ENCODE measurements around the gene NXF1.

NXF1 gene

GRCh38 chr11:62805961-62806441 lies 761 bp upstream of the NXF1 start:
- TF ChIP-seq CTCF (IDR thresholded peaks at IDR 0.05) (no peak), ZFX (IDR thresholded peaks at IDR 0.05; ENCODE audit: borderline replicate concordance) (no peak)

GRCh38 chr11:62804310-62805075 lies 747 bp downstream of the NXF1 start:
- TF ChIP-seq CTCF (IDR thresholded peaks at IDR 0.05) (no peak), ZFX (IDR thresholded peaks at IDR 0.05; ENCODE audit: borderline replicate concordance) (no peak)
- H3K27ac ChIP-seq = peak overlapping the region; percentile 71

More at GRCh38 chr11:62805961-62806441, 761 bp upstream of the NXF1 start:
- peak overlapping the region; percentile 71 for H3K27ac ChIP-seq

- H3K27ac ChIP-seq = no peak overlapping the region
- TF ChIP-seq CTCF (IDR thresholded peaks at IDR 0.05) (no peak), ZFX (IDR thresholded peaks at IDR 0.05; ENCODE audit: borderline replicate concordance) (no peak)
These were observed 4.2 kb downstream of the NXF1 start for GRCh38 chr11:62801071-62801470.

GRCh38 chr11:62799486-62799885 lies 5.8 kb downstream of the NXF1 start:
- H3K27ac ChIP-seq = no peak overlapping the region

GRCh38 chr11:62796281-62796680 lies 9.0 kb downstream of the NXF1 start:
- H3K27ac ChIP-seq = no peak overlapping the region
- TF ChIP-seq CTCF (IDR thresholded peaks at IDR 0.05) (no peak), ZFX (IDR thresholded peaks at IDR 0.05; ENCODE audit: borderline replicate concordance) (no peak)

More at GRCh38 chr11:62799486-62799885, 5.8 kb downstream of the NXF1 start:
- TF ChIP-seq ZFX (IDR thresholded peaks at IDR 0.05; ENCODE audit: borderline replicate concordance) (no peak), CTCF (IDR thresholded peaks at IDR 0.05) (no peak)

- peak overlapping the region; percentile 98; the same call in 1 of the 2 replicates for H3K27ac ChIP-seq
- no peak for TF ChIP-seq CTCF (IDR thresholded peaks at IDR 0.05)
- no peak for TF ChIP-seq ZFX (IDR thresholded peaks at IDR 0.05; ENCODE audit: borderline replicate concordance)
These were observed 11.0 kb downstream of the NXF1 start for GRCh38 chr11:62794201-62794775.

GRCh38 chr11:62792202-62792575 lies 13.1 kb downstream of the NXF1 start:
- peak overlapping the region; percentile 98 for H3K27ac ChIP-seq
- TF ChIP-seq CTCF (IDR thresholded peaks at IDR 0.05) (no peak), ZFX (IDR thresholded peaks at IDR 0.05; ENCODE audit: borderline replicate concordance) (no peak)

Measured in 22Rv1 (cell line).